ENCODE data around the gene LIME1. TPM values are rescaled to one million over a fixed set of nuclear protein-coding genes. Genes with fewer than 3 reads are reported as not detected.

LIME1 gene
- total RNA-seq, 1 experiment from 2014 or later, result 27.4 TPM

DNA sequence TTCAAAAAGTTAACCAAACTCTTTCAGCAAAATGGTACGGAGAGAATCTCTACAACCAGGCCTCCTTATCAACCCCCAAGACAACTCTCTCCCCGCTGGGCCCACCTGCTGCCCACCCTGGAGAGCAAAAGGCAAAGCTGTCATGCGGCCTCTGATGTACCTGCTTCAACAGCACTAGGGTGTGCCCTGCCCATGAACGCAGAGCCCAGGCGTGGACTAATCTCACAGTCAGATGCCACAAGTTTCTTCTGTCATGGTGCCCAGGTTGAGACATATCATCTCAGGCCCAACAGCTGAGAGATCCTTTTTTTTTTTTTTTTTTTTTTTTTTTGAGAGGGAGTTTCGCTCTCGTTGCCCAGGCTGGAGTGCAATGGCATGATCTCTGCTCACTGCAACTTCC lies 29.4 kb downstream of the LIME1 start:
- Histone ChIP-seq H2AFZ (ENCODE audit: low read depth, low read length, poor library complexity, severe bottlenecking) (no peak overlapping the region), H3K27me3 (ENCODE audit: insufficient read depth, low read length) (no peaks in the 10 kb centered on the region), H3K27ac (ENCODE audit: low read depth, low read length) (no peak overlapping the region), H3K9me2 (ENCODE audit: insufficient read depth) (no peaks in the 10 kb centered on the region), H3K79me2 (ENCODE audit: insufficient read depth, low read length) (no peaks in the 10 kb centered on the region), H3K9ac (ENCODE audit: low read length) (no peak overlapping the region), H3K4me1 (ENCODE audit: control insufficient read depth in 1 of 2, insufficient read depth in 2 of 2, low read length in 2 of 2) (no peaks in the 10 kb centered on the region), H4K20me1 (ENCODE audit: insufficient read depth) (no peaks in the 10 kb centered on the region), H3K4me2 (ENCODE audit: low read length) (no peak overlapping the region), H3K9me3 (ENCODE audit: control insufficient read depth in 1 of 2, insufficient read depth in 1 of 2, low read depth in 1 of 2, low read length in 2 of 2) (no peaks in the 10 kb centered on the region), H3K36me3 (ENCODE audit: control insufficient read depth in 1 of 2, insufficient read depth in 2 of 2, low read length in 2 of 2) (no peaks in the 10 kb centered on the region), H3K4me3 (replicated peaks in 1 of 2; ENCODE audit: low read depth in 1 of 2, low read length in 2 of 2) (no peak overlapping the region)
- TF ChIP-seq RAD21 (IDR thresholded peaks at IDR 0.05; ENCODE audit: low read depth), result no peak
- TF ChIP-seq ELF1 (IDR thresholded peaks at IDR 0.05; ENCODE audit: borderline replicate concordance, low read depth), result no peak
- TF ChIP-seq ZFX (IDR thresholded peaks at IDR 0.05), result no peak
- TF ChIP-seq CBX3 (IDR thresholded peaks at IDR 0.05; ENCODE audit: low read depth), result no peak
- no peak for TF ChIP-seq EZH2phosphoT487 (IDR thresholded peaks at IDR 0.05; ENCODE audit: borderline replicate concordance)
- no peak for TF ChIP-seq FOSL1 (IDR thresholded peaks at IDR 0.05; ENCODE audit: low read depth)
- no peak for TF ChIP-seq ZNF274 (IDR thresholded peaks at IDR 0.05; ENCODE audit: low read depth, low read length)
- no peak for TF ChIP-seq POLR2A (IDR thresholded peaks at IDR 0.05; ENCODE audit: borderline replicate concordance, extremely low read depth, insufficient read depth, insufficient read length)
- TF ChIP-seq TCF7L2 (IDR thresholded peaks at IDR 0.05; ENCODE audit: borderline replicate concordance, extremely low read depth, insufficient read depth, insufficient read length), result no peak
- BruUV-seq (replicated peaks), result no TSS peak
- ChIA-PET RAD21 (ENCODE audit: low non-redundant PET in 1 of 2, low total read pairs in 2 of 2, uncharacterized antibody in 2 of 2, unreplicated experiment in 2 of 2) (interaction anchor here in 1 of 2 experiments (0.6 to 0.7 kb wide), 2 partner anchors 28 to 101 kb away, joined by 3 read pairs; no protein-coding TSS in a partner anchor), CTCF (interaction anchor here (1.0 kb wide), 1 partner anchor 20 kb away, joined by 3 read pairs; no protein-coding TSS in a partner anchor), POLR2A (no interaction called here)
- ATAC-seq (no peak), DNase-seq (ENCODE audit: low read depth, low spot score) (no peak)
- intact Hi-C loops (cut with micrococcal nuclease), result no loop called here

DNA sequence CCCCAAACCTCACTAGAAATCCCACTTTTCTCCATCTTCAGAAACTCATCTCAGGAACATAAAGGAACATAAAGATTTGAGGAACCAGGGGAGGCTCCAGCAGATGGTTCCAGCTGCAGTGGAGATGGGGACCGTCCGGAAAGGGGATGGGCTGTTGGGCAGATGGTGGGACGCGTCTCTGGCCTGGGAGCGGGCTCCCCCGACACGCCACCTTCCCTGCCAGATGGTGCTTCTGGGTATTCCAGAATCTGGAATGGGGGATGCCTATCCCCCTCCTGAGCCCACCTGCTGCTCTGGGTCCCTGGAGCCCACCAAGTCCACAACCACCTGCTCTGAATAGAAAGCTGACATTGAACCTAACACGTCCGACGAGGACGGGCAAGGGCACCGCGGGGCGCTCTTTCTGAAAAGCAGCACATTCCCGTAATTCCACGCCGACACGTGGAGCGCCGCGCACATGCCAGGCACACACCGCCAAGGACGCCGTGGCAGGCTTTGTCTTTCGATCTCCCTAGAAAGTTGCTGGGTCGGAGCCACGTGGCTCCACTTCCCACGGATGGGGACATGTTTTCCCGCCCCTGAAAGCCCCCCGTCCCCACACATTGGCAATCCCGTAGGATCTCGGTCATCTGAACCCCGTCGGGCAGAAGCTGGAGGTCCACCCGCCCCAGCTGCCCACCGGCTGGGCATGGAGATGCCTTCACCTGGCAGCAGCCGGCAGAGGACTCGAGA lies 30.4 kb downstream of the LIME1 start:
- no peak overlapping the region for H2AFZ ChIP-seq (ENCODE audit: low read depth, low read length, poor library complexity, severe bottlenecking)
- H3K79me2 ChIP-seq (ENCODE audit: insufficient read depth, low read length), result no peaks in the 10 kb centered on the region
- no TSS peak for BruUV-seq (replicated peaks)
- no peak for ATAC-seq
- no peaks in the 10 kb centered on the region for H3K36me3 ChIP-seq (ENCODE audit: control insufficient read depth in 1 of 2, insufficient read depth in 2 of 2, low read length in 2 of 2)
- H3K9ac ChIP-seq (ENCODE audit: low read length), result no peak overlapping the region
- no peaks in the 10 kb centered on the region for H3K27me3 ChIP-seq (ENCODE audit: insufficient read depth, low read length)
- H3K27ac ChIP-seq (ENCODE audit: low read depth, low read length), result no peak overlapping the region
- no peaks in the 10 kb centered on the region for H3K4me1 ChIP-seq (ENCODE audit: control insufficient read depth in 1 of 2, insufficient read depth in 2 of 2, low read length in 2 of 2)
- TF ChIP-seq, protein P1, sequence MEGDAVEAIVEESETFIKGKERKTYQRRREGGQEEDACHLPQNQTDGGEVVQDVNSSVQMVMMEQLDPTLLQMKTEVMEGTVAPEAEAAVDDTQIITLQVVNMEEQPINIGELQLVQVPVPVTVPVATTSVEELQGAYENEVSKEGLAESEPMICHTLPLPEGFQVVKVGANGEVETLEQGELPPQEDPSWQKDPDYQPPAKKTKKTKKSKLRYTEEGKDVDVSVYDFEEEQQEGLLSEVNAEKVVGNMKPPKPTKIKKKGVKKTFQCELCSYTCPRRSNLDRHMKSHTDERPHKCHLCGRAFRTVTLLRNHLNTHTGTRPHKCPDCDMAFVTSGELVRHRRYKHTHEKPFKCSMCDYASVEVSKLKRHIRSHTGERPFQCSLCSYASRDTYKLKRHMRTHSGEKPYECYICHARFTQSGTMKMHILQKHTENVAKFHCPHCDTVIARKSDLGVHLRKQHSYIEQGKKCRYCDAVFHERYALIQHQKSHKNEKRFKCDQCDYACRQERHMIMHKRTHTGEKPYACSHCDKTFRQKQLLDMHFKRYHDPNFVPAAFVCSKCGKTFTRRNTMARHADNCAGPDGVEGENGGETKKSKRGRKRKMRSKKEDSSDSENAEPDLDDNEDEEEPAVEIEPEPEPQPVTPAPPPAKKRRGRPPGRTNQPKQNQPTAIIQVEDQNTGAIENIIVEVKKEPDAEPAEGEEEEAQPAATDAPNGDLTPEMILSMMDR (IDR thresholded peaks at IDR 0.05 in 2 of 3, conservative IDR thresholded peaks at IDR 0.05 in 1 of 3; ENCODE audit: borderline replicate concordance in 1 of 3, insufficient read depth in 1 of 3, low read depth in 2 of 3, low read length in 2 of 3), result no peak
- TF ChIP-seq ZNF274 (IDR thresholded peaks at IDR 0.05; ENCODE audit: low read depth, low read length) (no peak), JUND (IDR thresholded peaks at IDR 0.05) (no peak), SIN3A (IDR thresholded peaks at IDR 0.05; ENCODE audit: low read depth) (no peak), ELF1 (IDR thresholded peaks at IDR 0.05; ENCODE audit: borderline replicate concordance, low read depth) (no peak), FOSL1 (IDR thresholded peaks at IDR 0.05; ENCODE audit: low read depth) (no peak), RAD21 (IDR thresholded peaks at IDR 0.05; ENCODE audit: low read depth) (no peak), ZFX (IDR thresholded peaks at IDR 0.05) (no peak), SRF (IDR thresholded peaks at IDR 0.05; ENCODE audit: low read depth) (no peak), EGR1 (IDR thresholded peaks at IDR 0.05; ENCODE audit: low read depth) (no peak), EZH2phosphoT487 (IDR thresholded peaks at IDR 0.05; ENCODE audit: borderline replicate concordance) (no peak), CEBPB (IDR thresholded peaks at IDR 0.05; ENCODE audit: low read depth) (no peak), TCF7L2 (IDR thresholded peaks at IDR 0.05; ENCODE audit: borderline replicate concordance, extremely low read depth, insufficient read depth, insufficient read length) (no peak)
- TF ChIP-seq, protein P2, sequence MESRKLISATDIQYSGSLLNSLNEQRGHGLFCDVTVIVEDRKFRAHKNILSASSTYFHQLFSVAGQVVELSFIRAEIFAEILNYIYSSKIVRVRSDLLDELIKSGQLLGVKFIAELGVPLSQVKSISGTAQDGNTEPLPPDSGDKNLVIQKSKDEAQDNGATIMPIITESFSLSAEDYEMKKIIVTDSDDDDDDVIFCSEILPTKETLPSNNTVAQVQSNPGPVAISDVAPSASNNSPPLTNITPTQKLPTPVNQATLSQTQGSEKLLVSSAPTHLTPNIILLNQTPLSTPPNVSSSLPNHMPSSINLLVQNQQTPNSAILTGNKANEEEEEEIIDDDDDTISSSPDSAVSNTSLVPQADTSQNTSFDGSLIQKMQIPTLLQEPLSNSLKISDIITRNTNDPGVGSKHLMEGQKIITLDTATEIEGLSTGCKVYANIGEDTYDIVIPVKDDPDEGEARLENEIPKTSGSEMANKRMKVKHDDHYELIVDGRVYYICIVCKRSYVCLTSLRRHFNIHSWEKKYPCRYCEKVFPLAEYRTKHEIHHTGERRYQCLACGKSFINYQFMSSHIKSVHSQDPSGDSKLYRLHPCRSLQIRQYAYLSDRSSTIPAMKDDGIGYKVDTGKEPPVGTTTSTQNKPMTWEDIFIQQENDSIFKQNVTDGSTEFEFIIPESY (IDR thresholded peaks at IDR 0.05; ENCODE audit: extremely low read depth, insufficient replicate concordance, low read length), result no peak
- H4K20me1 ChIP-seq (ENCODE audit: insufficient read depth), result no peaks in the 10 kb centered on the region
- no peaks in the 10 kb centered on the region for H3K9me3 ChIP-seq (ENCODE audit: control insufficient read depth in 1 of 2, insufficient read depth in 1 of 2, low read depth in 1 of 2, low read length in 2 of 2)
- ChIA-PET POLR2A (no interaction called here), CTCF (interaction anchor here (1.0 kb wide), 1 partner anchor 19 kb away, joined by 3 read pairs; no protein-coding TSS in a partner anchor), RAD21 (ENCODE audit: low non-redundant PET in 1 of 2, low total read pairs in 2 of 2, uncharacterized antibody in 2 of 2, unreplicated experiment in 2 of 2) (interaction anchor here in 1 of 2 experiments (0.6 kb wide), 1 partner anchor 100 kb away, joined by 3 read pairs; no protein-coding TSS in a partner anchor)
- H3K4me2 ChIP-seq (ENCODE audit: low read length), result no peak overlapping the region
- no peak overlapping the region for H3K4me3 ChIP-seq (replicated peaks in 1 of 2; ENCODE audit: low read depth in 1 of 2, low read length in 2 of 2)
- H3K9me2 ChIP-seq (ENCODE audit: insufficient read depth), result no peaks in the 10 kb centered on the region
- intact Hi-C loops (cut with micrococcal nuclease), result no loop called here
- DNase-seq (ENCODE audit: low read depth, low spot score), result no peak
